ENCODE results near the gene MIER2.

The MIER2 gene

DNA sequence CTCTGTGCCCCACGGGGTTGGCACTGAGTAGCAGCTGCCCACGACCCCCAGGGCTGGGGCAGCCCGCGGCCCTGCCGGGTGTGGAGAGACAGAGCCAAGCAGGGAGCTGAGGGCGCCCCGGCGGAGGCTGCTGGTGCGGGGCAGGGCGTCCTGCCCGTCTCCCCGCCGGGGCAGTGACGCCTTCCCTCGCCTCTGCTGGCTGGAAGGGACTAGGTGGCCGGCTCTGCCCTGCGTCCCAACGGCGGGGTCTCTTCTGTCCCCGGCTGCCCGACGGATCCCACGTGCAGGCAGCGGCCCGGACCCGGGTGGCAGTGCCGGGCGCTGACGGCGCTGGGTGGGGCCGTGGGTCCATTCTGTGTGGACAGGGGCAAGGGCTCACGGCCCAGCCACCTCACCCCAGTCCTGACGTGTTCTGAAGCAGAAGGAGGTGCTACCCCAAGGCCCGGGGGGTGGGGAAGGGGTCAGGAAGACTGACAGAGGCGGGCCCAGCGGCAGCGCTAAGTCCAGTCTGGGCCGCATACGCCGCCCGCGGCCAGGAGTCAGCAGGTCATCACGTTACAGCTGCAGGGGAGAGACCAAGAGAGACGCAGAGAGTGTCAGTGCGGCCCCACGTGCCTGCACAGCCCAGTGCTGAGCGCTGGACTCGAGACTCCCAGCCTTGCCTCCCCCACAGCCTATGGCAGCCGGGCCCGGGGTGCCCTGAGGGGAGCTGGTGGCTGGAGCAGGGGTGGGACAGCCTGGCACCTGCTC is 38.3 kb downstream of the MIER2 start:
- no peak for DNase-seq

DNA sequence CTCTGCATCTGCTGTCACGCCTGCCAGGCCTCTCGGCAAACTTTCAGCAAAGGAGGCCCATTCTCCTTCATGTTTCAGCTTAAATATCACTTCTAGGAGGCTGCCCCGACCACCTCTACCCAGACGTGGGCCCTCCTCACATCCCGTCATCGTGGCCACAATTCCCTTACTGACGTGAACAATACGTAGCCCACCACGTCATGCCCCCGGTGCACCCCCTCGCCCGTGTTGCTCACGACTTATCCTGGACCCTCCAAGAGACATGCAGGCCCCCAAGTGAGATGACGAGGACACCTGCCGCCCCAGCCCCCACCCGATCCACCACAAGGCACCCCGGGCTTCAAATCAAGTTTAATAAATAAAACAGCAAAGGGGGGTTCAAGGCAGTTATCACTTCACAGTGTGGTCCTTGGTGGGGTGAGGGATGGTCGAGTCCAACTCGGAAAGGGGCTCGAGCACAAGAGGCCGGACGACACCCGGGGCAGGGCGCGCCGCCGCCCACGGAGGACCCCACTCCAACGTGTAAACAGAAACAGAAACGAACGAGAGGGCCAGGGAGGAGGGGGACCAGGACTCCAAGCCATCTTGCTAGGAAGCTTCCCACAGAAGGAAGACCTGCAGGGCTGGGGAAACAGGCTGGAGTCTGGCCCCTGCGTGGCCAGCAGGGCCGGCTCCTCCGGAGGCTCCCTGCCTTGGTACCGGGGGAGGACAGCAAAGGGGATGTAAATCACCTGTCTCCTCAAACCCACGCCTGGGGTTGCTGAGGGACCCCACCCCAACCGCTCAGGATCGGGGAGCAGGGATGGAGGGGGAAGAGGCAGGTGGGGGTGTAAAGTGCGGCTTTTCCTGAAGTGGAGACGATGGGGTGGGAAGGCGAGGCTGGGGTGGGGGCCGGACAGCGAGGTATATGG is 39.1 kb downstream of the MIER2 start:
- no peak for DNase-seq

GRCh38 chr19:296476-297225 is 47.9 kb downstream of the MIER2 start:
- DNase-seq: no peak

GRCh38 chr19:295687-296370 is 48.8 kb downstream of the MIER2 start:
- no peak for DNase-seq

- DNase-seq: peak; percentile 49
Measured at GRCh38 chr19:294946-295686, 49.5 kb downstream of the MIER2 start.

- peak; percentile 49 for DNase-seq
Measured at GRCh38 chr19:294341-294945, 50.2 kb downstream of the MIER2 start.

GRCh38 chr19:293436-294110 is 51.0 kb downstream of the MIER2 start:
- no peak for DNase-seq

DNA sequence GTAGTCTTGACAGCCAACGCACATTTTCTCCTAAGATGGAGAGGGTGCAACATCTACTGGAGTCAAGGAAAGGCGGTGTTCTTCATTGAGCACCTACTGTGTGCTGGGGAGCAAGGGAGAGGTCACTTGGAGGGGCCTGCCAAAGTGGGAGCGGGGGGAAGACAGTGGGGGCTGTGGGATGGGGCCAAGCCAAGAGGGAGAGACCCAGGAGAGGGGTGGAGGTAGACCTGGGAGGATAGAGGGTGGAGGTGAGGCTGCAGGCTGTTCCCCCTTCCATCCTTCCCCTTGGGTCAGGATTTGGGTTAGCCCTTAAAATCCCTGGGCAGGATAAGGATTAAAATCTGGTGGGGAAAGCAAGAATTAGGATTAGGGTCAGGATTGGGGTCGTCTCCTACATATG is 51.6 kb downstream of the MIER2 start:
- no peak for DNase-seq

DNA sequence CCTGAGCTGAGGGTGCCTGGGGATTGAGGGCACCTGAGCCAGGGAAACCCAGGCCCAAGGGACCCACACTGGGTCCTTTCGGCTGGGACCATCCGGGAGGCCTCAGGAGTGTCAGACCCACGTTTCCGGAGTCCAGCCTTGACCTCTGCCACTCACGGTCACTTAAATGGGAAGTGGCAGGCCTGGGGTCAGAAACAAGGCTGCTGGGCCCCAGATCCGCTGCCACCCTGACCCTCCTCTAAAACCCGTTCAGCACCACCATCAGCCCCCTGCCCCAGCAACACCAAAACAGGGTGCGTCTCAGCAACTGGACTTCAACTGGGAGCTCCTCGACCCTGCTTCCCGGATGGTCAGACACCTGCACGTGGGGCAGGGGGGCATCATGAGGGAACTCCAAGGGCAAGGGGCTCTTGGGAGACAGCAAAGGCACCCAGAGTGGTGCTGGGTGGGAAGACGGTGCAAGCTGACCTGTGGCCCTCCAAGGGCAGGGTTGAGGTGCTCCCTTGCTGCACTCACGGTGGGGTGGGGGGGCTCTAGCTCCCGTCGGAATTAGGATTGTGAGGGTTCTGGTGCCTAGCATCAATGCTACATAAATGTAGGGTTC is 52.2 kb downstream of the MIER2 start:
- no peak for DNase-seq

- DNase-seq: no peak
Measured at GRCh38 chr19:291561-292280, 52.9 kb downstream of the MIER2 start.

DNA sequence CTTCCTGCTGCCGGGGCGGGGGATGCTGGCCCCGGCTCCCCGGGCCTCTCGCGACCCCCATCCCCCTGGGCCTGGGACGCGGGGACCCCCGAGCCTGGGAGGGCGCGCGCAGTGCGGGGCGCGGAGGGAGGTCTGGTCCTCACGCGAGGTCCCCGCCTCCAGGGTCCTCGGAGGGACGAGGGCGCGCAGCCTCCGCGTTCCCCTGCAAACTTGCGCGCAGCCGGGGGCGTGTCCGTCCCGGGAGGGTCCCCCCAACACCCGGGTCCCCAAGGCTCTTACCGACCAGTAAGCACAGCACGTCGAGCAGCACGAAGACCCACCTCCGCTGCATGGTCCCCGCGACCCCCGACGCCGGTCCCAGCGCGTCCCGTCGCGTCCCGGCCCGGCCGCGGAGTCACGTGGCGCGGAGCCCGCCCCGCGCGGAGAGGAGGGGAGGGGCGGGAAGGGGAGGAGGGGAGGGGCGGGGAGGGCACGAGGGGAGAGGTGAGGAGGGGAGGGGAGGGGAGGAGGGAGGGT is 53.5 kb downstream of the MIER2 start, which contains the start of gene PLPP2:
Gene PLPP2 (minus strand): TSS at position 398 of the 516 bp plus-strand sequence. CDS start 67 bp downstream, at position 331.
- no peak for DNase-seq

GRCh38 chr19:290372-291005 is 54.1 kb downstream of the MIER2 start:
- DNase-seq: peak; percentile 62

- peak; percentile 62 for DNase-seq
Measured at GRCh38 chr19:289651-290371, 54.8 kb downstream of the MIER2 start.

GRCh38 chr19:288911-289310 is 55.7 kb downstream of the MIER2 start:
- DNase-seq: no peak

GRCh38 chr19:287381-287871 is 57.2 kb downstream of the MIER2 start:
- no peak for DNase-seq

- no peak for DNase-seq
Measured at GRCh38 chr19:283395-283794, 61.2 kb downstream of the MIER2 start.

DNA sequence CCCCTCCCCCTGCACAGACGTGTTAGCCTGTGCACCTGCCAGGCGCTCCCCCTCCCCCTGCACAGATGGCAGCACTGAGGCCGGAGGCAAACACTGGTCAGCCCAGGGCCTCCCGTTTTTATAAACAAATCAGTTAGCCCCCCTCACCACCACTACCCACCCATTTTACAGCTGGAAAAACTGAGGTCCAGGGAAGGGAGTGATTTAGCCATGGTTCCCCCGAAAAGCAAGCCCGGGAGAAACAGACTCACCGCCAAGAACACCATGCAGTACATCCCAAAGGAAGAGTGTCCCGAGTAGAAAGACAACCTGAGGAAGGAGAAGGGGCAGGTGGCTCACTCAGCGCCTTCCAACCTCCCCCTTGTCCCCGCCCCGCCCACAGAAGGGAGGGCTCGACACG is 62.1 kb downstream of the MIER2 start:
- no peak for DNase-seq

DNA sequence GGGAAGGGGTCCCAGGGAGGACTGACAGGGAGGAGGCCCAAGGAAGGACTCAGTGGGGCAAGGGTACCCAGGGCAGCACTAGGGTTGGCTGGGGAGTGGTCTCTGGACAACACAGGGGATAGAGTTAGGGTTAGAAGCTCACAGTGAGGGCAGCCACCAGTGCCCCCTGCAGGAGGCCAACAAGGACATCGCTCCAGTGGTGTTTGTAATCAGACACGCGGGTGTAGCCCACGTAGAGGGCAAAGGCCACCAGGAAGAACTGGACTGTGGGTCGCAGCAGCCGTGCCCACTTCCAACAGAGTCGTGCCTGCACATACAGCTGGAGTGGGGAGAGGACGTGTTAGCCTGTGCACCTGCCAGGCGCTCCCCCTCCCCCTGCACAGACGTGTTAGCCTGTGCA is 62.6 kb downstream of the MIER2 start:
- no peak for DNase-seq
